SU-DHL-6 (cell line): ENCODE results near the gene PORCN.

Experiments
- EZH2phosphoT487 ChIP-seq: fragments of 200-600 bp; sonication (generic), shearing (Covaris generic); conservative IDR thresholded peaks from 2 replicates; pipeline ENCODE4 v1.6.1; 2018; ENCODE audit warnings: mild to moderate bottlenecking, antibody characterized with exemption, low read length, moderate library complexity, mixed read lengths
- TF ChIP-seq, protein P1 (sequence below): fragments of 200-600 bp; sonication (generic); IDR thresholded peaks from one replicate; pipeline ENCODE4 v1.5.1; 2017; ENCODE audit warnings: antibody characterized with exemption, mild to moderate bottlenecking, low read length, moderate library complexity; ENCODE audit not compliant: insufficient read depth, poor library complexity, severe bottlenecking

DNA sequence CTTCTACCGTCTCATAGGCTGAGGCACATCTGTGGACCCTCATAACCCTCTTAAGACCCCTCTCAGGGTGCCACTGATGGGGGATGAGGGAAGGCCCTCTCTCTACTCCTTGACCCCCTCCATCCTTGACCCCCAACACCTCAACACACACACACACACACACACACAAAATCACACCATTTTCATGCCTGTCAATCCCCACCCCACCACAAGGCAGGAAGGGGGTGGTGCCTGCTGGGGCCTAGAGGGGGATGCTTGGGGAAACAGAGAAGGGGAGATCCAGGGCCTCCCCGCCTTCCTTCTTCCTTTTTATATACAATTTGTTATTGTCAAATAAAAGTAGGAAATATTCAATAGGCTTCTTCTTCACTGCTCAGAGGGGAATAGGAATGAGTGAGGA, 11.7 kb downstream of the PORCN start:
- TF ChIP-seq, protein P1, sequence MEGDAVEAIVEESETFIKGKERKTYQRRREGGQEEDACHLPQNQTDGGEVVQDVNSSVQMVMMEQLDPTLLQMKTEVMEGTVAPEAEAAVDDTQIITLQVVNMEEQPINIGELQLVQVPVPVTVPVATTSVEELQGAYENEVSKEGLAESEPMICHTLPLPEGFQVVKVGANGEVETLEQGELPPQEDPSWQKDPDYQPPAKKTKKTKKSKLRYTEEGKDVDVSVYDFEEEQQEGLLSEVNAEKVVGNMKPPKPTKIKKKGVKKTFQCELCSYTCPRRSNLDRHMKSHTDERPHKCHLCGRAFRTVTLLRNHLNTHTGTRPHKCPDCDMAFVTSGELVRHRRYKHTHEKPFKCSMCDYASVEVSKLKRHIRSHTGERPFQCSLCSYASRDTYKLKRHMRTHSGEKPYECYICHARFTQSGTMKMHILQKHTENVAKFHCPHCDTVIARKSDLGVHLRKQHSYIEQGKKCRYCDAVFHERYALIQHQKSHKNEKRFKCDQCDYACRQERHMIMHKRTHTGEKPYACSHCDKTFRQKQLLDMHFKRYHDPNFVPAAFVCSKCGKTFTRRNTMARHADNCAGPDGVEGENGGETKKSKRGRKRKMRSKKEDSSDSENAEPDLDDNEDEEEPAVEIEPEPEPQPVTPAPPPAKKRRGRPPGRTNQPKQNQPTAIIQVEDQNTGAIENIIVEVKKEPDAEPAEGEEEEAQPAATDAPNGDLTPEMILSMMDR, result no peak
- no peak for TF ChIP-seq EZH2phosphoT487
